Activated T-cell treated with anti-CD3 and anti-CD28 coated beads, Interleukin-2, amount 50 U/mL, for 24 hours (primary cell): ENCODE results near the gene KLK4.

ENCODE experiments used
- DNase-seq: peaks from one replicate; pipeline ENCODE4 v3.0.0-alpha.2; 2020
- H3K27ac Mint-ChIP-seq: 2 replicates; pipeline ENCODE4 v1.8.0; 2020; ENCODE audit warnings: mild to moderate bottlenecking, mixed read lengths
- H3K27me3 Mint-ChIP-seq: 2 replicates; pipeline ENCODE4 v1.8.0; 2020; ENCODE audit warnings: mixed read lengths
- H3K36me3 Mint-ChIP-seq: 2 replicates; pipeline ENCODE4 v1.8.0; 2020; ENCODE audit warnings: low read depth, mixed read lengths
- H3K4me1 Mint-ChIP-seq: 2 replicates; pipeline ENCODE4 v1.8.0; 2020; ENCODE audit warnings: low read depth, mixed read lengths
- H3K4me3 Mint-ChIP-seq: 2 replicates; pipeline ENCODE4 v1.8.0; 2020; ENCODE audit warnings: mild to moderate bottlenecking, moderate library complexity, mixed read lengths
- H3K9me3 Mint-ChIP-seq: 2 replicates; pipeline ENCODE4 v1.8.0; 2020; ENCODE audit warnings: mixed read lengths

Gene KLK4

DNA sequence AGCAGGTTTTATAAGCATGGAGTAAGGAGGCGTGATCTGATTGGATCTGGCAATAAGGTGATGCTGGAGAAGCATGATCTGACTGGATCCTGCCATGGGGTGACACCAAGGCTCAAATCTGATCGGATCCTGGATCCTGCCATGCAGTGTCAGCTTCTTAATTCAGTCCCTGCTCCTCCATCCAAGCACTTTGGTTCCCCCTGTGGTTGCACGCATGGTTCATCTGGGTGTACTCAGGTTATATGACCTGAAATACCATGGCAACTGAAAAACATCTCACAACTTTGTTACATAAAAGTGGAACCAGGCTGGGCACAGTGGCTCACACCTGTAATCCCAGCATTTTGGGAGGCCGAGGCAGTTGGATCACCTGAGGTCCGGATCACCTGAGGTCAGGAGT, 17.6 kb upstream of the KLK4 start:
- Mint-ChIP-seq H3K9me3 (no peaks in the 10 kb centered on the region), H3K27me3 (peaks cover 63% of the 10 kb centered on the region), H3K4me1 (no peaks in the 10 kb centered on the region), H3K27ac (no peak overlapping the region), H3K4me3 (no peak overlapping the region), H3K36me3 (no peaks in the 10 kb centered on the region)
- no peak for DNase-seq

GRCh38 chr19:50926144-50926543, 14.9 kb upstream of the KLK4 start:
- no peak overlapping the region for H3K4me3 Mint-ChIP-seq
- H3K36me3 Mint-ChIP-seq: no peaks in the 10 kb centered on the region
- DNase-seq: no peak
- H3K4me1 Mint-ChIP-seq: peaks cover 8% of the 10 kb centered on the region
- no peaks in the 10 kb centered on the region for H3K9me3 Mint-ChIP-seq
- no peak overlapping the region for H3K27ac Mint-ChIP-seq
- peaks cover 62% of the 10 kb centered on the region for H3K27me3 Mint-ChIP-seq

- Mint-ChIP-seq H3K36me3 (no peaks in the 10 kb centered on the region), H3K9me3 (no peaks in the 10 kb centered on the region), H3K27me3 (peaks cover 60% of the 10 kb centered on the region)
Observed at GRCh38 chr19:50925734-50926133, 14.5 kb upstream of the KLK4 start.

GRCh38 chr19:50924586-50924985, 13.4 kb upstream of the KLK4 start:
- no peak for DNase-seq
- H3K4me3 Mint-ChIP-seq: no peak overlapping the region
- H3K9me3 Mint-ChIP-seq: no peaks in the 10 kb centered on the region
- H3K4me1 Mint-ChIP-seq: peaks cover 8% of the 10 kb centered on the region
- peaks cover 63% of the 10 kb centered on the region for H3K27me3 Mint-ChIP-seq
- H3K27ac Mint-ChIP-seq: no peak overlapping the region
- H3K36me3 Mint-ChIP-seq: no peaks in the 10 kb centered on the region

More at GRCh38 chr19:50925734-50926133, 14.5 kb upstream of the KLK4 start:
- no peak overlapping the region for H3K27ac Mint-ChIP-seq
- DNase-seq: no peak
- H3K4me1 Mint-ChIP-seq: peaks cover 8% of the 10 kb centered on the region
- H3K4me3 Mint-ChIP-seq: no peak overlapping the region

DNA sequence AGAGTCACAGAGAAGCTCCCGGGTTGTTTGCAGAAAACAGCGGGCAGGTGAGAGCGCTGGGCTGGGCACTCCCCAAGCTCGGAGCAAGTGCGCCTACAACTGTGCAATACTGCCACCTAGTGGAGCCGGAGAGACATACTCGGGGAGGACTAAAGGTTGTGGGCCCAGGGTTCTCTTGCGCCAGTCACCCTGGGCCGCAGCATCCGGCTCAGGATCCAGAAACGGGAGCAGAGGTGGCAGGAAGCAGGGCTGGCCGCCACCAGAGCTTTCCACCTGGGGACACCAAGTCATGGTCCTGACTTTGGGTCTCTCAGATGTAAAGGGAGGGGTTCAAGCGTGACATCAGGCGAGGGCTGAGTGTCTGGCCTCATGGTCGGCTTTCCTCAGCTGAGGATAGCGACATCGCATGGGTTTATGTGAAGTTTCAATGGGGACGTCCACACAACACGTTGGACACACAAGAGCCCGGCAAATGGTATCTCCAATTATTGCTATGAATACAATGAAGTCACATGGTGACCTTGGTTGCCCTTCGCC, 11.2 kb upstream of the KLK4 start:
- no peaks in the 10 kb centered on the region for H3K9me3 Mint-ChIP-seq
- H3K27me3 Mint-ChIP-seq: peaks cover 59% of the 10 kb centered on the region
- no peaks in the 10 kb centered on the region for H3K36me3 Mint-ChIP-seq
- H3K27ac Mint-ChIP-seq: no peak overlapping the region
- no peak overlapping the region for H3K4me3 Mint-ChIP-seq
- DNase-seq: peak; percentile 80
- peaks cover 8% of the 10 kb centered on the region for H3K4me1 Mint-ChIP-seq

GRCh38 chr19:50921426-50922316, 10.5 kb upstream of the KLK4 start:
- Mint-ChIP-seq H3K27ac (no peak overlapping the region), H3K27me3 (peaks cover 65% of the 10 kb centered on the region), H3K4me1 (peaks cover 8% of the 10 kb centered on the region), H3K4me3 (no peak overlapping the region), H3K36me3 (no peaks in the 10 kb centered on the region), H3K9me3 (no peaks in the 10 kb centered on the region)
- no peak for DNase-seq

- DNase-seq: no peak
- Mint-ChIP-seq H3K4me3 (no peak overlapping the region), H3K9me3 (no peaks in the 10 kb centered on the region), H3K27ac (no peak overlapping the region), H3K36me3 (no peaks in the 10 kb centered on the region), H3K4me1 (no peaks in the 10 kb centered on the region), H3K27me3 (peaks cover 35% of the 10 kb centered on the region)
Observed at GRCh38 chr19:50916069-50916468, 4.9 kb upstream of the KLK4 start.

DNA sequence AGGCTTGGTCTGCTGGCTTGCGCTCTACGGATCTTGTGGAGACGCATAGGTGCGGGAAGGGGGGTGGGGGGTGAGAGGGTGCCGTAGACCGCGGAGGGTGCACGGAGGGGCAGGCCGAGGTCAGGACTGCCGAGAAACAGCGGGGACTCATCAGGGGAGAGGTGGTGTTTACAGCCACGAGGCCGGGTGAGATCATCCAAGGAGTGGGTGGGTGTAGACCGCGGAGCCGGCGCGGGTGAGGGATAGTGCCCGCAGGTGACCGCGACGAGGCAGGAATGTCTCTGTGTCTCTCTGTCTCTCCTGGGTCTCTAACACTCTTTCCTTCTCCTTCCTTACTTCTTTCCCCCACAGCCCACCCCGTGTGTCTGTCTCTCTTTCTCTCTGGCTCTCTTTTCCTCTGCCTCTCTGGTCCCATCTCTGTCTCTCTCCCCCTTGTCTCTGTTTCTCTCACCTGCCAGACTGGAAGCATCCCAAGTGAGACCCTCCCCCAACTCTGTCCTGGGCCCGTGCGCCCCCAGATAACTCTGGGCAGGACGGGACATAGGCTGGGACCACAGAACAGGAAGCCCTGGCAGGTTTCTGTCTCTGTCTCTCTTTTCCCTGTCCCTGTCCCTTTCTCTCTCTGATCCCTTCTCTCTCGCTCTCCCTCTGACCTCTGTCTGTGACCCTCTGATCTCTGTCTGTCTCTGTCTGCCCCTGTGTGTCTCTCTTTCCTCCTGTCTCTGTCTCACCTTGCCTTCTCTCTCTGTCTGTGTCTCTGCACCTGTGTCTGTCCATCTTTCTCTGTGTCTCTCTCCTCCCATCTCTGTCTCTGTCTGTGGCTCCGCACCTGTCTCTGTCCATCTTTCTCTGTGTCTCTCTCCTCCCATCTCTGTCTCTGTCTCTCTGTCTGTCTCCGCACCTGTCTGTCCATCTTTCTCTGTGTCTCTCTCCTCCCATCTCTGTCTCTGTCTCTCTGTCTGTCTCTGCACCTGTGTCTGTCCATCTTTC, 1.8 kb upstream of the KLK4 start:
- no peak overlapping the region for H3K27ac Mint-ChIP-seq
- H3K36me3 Mint-ChIP-seq: no peaks in the 10 kb centered on the region
- H3K4me1 Mint-ChIP-seq: peaks cover 12% of the 10 kb centered on the region
- DNase-seq: peak; percentile 48
- H3K9me3 Mint-ChIP-seq: no peaks in the 10 kb centered on the region
- H3K27me3 Mint-ChIP-seq: peaks cover 12% of the 10 kb centered on the region
- H3K4me3 Mint-ChIP-seq: no peak overlapping the region

DNA sequence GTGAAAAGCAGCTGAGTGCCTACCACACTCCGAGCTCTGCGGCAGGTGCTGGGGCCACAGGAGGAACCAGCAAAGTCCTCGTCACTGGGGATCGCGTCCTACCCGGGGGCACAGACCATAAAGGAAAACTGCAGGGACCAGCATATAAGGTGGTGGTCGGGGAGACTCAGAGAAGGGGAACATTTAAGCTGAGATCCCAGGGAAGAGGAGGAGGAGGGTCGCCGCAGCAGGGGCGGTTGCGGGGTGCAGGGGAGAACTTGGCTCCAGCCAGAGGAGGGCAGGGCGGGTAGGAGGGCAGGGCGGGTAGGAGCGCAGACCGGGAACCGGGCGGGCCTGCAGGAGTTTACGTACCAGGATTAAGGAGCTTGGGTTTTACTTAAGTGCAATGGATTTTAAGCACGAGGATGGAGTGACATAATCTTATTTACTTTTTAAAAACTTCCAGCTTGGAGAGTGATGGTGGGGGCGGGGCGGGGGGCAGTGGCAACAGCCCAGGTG, 956 bp upstream of the KLK4 start:
- peaks cover 12% of the 10 kb centered on the region for H3K4me1 Mint-ChIP-seq
- DNase-seq: no peak
- H3K36me3 Mint-ChIP-seq: no peaks in the 10 kb centered on the region
- peaks cover 9% of the 10 kb centered on the region for H3K27me3 Mint-ChIP-seq
- H3K9me3 Mint-ChIP-seq: no peaks in the 10 kb centered on the region
- H3K4me3 Mint-ChIP-seq: no peak overlapping the region
- no peak overlapping the region for H3K27ac Mint-ChIP-seq

DNA sequence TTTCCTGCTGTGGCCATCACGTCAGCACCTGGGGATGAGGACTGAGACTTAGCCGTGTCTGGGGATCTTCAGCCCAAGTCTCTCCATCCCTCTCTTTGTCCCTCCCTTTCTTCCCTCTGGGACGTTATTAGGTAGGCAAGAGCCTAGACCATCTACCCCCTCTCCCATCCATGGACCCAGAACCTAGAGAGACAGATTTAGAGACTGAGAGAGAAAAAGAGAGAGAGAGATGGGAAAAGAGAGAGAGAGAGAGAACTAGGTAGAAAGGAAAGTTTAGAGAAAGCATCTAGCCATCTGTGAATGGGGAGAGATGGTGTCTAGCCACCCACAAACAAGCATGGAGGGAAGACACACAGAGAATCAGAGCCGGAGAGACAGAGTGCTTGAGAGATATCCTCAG, 473 bp downstream of the KLK4 start:
- H3K4me1 Mint-ChIP-seq: peaks cover 12% of the 10 kb centered on the region
- DNase-seq: no peak
- H3K27me3 Mint-ChIP-seq: peaks cover 6% of the 10 kb centered on the region
- no peaks in the 10 kb centered on the region for H3K9me3 Mint-ChIP-seq
- H3K36me3 Mint-ChIP-seq: no peaks in the 10 kb centered on the region
- H3K27ac Mint-ChIP-seq: no peak overlapping the region
- H3K4me3 Mint-ChIP-seq: no peak overlapping the region

DNA sequence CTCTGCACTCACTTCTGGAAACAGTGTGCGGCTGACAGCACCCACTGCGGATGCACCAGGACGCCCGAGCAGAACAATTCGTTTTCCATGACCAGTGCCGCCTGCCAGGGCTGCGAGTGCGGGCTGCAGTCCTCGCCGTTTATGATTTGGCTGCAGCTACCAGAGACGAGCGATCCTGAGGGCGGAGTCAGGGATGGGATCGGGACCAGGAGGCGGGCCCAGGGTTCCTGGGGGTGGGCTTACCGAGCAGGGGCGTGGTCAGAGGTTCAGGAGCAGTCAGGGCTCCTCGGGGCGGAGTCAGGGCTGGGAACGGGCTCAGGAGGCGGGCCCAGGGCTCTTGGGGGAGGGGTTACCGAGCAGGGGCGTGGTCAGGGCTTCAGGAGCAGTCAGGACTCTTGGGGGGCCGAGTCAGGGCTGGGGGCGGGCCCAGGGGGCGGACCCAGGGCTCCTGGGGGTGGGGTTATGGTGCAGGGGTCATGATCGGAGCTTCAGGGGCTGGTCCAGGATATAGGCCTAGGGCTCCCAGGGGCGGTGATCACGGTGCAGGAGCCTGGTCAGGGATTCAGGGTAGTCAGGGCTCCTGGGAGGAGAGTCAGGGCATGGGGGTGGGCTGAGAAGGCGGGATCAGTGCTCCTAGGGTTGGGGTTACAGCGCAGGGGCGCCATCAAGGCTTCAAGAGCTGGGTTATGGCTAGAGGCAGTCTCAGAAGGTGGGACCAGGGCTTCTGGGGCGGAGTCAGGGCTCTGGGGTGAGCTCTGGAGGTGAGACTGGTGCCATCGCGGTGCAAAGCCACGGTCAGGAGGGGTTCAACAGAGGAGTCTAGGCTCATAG, 1.7 kb downstream of the KLK4 start:
- Mint-ChIP-seq H3K27ac (no peak overlapping the region), H3K4me1 (peaks cover 12% of the 10 kb centered on the region), H3K9me3 (no peaks in the 10 kb centered on the region), H3K27me3 (peaks cover 17% of the 10 kb centered on the region), H3K36me3 (no peaks in the 10 kb centered on the region), H3K4me3 (no peak overlapping the region)
- DNase-seq: peak; percentile 57

DNA sequence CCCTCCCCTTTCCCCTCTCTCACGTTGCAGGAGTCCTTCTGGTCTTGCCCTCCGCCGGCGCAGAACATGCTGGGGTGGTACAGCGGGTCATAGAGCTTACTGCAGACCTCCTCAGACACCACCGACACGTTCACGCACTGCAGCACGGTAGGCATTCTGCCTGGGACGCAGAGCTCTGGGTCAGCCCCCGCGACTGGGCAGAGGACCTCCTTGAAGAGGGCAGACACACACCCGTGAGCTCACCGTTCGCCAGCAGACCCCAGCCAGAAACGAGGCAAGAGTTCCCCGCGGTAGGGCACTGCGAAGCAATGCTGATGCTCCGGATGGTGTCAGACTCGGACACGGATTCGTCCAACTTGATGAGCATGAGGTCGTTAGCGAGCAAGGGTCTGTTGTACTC, 2.9 kb downstream of the KLK4 start:
- Mint-ChIP-seq H3K4me3 (no peak overlapping the region), H3K4me1 (peaks cover 12% of the 10 kb centered on the region), H3K27ac (no peak overlapping the region), H3K27me3 (peaks cover 24% of the 10 kb centered on the region), H3K9me3 (no peaks in the 10 kb centered on the region), H3K36me3 (no peaks in the 10 kb centered on the region)
- no peak for DNase-seq

DNA sequence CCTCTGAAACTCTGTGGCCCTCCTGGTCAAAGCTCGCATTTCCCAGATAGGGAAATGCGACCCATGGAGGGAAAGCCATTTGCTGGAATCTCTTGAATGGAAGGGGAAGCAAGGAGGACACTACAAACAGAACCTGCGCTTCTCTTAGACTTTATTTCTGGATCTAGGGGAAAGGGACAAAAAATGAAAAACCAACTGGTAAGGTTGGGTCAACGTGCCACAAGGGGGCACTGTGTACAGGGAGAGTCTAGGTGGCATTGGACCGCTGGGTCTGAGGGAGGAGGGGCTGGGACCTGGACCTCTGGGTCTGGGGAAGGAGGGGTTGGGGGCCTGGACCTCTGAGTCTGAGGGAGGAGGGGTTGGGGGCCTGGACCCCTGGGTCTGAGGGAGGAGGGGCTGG, 5.0 kb downstream of the KLK4 start:
- Mint-ChIP-seq H3K27me3 (peaks cover 32% of the 10 kb centered on the region), H3K27ac (no peak overlapping the region), H3K4me1 (peaks cover 12% of the 10 kb centered on the region), H3K4me3 (no peak overlapping the region), H3K9me3 (no peaks in the 10 kb centered on the region), H3K36me3 (no peaks in the 10 kb centered on the region)
- peak; percentile 56 for DNase-seq

DNA sequence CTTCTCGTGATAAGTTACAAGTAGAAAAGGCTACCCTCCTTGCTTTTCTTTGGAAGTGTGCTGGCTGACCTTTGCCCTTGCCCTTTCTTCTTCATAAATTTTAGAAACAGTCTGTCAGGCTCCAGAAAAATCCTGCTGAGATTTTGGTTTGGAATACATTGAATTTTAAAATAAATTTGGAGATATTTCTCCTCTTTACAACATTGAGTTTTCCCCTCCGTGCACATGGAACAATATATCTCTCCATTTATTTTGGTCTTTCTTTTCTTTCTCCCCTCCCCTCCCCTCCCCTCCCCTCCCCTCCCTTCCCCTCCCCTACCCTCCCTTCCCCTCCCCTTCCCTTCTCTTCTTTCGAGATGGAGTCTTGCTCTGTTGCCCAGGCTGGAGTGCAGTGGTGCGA, 8.6 kb downstream of the KLK4 start:
- H3K27ac Mint-ChIP-seq: no peak overlapping the region
- H3K9me3 Mint-ChIP-seq: no peaks in the 10 kb centered on the region
- H3K27me3 Mint-ChIP-seq: peaks cover 56% of the 10 kb centered on the region
- no peak overlapping the region for H3K4me3 Mint-ChIP-seq
- no peaks in the 10 kb centered on the region for H3K36me3 Mint-ChIP-seq
- DNase-seq: no peak
- no peaks in the 10 kb centered on the region for H3K4me1 Mint-ChIP-seq
